ENCODE results near the gene CCNG2.

The CCNG2 gene

DNA sequence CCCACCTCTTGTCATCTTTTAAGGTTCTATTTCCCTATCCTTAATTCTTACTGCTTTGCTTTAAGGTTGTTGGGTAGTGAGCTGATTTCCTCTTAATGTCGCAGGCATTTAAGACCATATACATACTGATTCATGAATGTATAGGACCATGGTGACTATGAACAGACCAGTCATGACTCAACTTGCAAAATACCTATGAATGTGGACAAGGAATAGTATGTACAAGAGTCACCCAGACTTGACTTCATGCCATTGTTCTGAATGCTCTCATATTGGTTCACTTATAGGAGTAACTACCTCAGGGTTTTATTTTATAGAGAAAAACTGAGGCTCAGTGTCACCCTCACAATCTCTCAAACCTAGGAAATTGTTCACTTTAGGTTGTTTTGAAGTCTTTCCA lies 44.3 kb downstream of the CCNG2 start:
- DNase-seq (ENCODE audit: low read depth in 2 of 3, low spot score in 2 of 3): no peak

GRCh38 chr4:77201857-77202256 lies 44.9 kb downstream of the CCNG2 start:
- DNase-seq (ENCODE audit: low read depth in 2 of 3, low spot score in 2 of 3): no peak

DNA sequence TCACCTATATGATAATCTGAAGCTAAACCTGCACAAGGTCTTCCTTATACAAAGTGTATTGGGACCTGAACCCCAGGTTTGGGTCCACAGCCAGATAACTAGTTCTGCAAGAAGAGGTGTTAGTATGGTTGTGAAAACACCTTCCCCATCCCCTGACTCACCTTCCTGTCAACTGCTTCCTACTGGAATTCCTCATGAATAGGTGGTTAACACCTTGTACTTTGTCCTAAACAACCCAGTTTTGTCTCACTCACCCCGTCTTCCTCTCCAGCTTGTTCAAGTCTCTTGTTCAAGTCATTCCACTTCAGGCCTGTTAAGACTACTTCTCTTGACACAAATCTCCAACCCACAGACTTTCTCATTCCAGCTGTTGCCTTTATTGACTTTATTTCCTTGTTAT lies 45.5 kb downstream of the CCNG2 start:
- no peak for DNase-seq (ENCODE audit: low read depth in 2 of 3, low spot score in 2 of 3)

DNA sequence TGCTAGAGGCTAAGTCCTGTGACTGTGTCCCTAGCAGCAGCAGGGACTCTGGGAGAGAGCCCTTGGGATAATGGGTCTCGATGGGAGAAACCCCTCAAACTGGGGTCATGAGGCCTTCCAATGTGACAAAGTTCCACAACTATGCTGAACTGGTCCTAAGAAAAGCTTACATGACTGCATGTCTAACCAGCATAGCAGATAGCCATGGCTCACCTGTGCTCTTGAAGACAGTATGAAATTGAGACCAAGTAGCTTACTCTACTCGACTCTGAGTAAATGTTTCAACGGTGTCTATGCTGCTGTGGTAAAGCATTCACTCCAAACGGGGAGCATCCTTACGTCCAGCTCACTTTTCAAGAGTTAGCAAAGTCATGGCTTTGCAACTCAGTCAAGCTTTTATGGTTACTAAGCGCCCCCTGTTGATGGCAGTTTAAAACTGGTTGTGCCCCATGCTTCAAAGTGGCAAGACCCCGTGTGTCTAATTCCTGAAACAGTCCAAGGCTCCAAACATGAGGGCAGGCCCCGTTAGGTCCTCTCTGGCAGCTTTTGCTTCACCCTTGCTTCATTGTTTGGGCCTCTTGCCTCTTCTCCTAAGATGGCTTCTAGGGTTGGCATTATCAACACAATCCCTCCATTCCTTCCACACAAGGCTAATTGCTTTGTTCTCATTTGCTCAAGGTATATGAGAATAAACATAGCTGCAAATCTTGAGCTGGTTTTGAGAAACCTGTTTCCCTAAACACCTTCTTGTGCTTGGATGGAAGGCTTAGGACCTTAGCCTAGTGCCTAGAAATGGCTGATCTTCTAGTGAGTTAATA lies 46.6 kb downstream of the CCNG2 start:
- DNase-seq (ENCODE audit: low read depth in 2 of 3, low spot score in 2 of 3): peak in 2 of 3 experiments; percentile 6 to 12

- no peak for DNase-seq (ENCODE audit: low read depth in 2 of 3, low spot score in 2 of 3)
Measured at GRCh38 chr4:77204621-77205020, 47.6 kb downstream of the CCNG2 start.

GRCh38 chr4:77209012-77209411 lies 52.0 kb downstream of the CCNG2 start:
- DNase-seq (ENCODE audit: low read depth in 2 of 3, low spot score in 2 of 3): no peak

DNA sequence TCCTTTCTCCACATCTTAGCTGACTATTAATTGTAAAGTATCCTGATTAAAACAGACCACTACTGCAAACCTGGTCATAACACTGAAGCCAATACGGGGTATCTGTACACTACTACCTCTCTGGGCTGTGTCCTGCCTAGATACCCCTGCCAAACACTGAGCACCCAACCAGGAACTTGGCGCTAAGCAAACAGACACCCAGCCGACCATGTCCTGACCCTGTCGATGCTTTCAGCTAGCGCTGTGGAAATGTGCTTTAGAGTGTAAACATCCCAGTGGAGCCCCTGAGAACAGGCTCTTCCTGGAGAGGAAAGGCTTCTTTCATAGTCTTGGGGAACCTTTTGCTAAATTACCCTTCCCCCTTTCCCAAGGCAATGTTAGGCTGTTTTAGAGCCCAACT lies 52.9 kb downstream of the CCNG2 start:
- no peak for DNase-seq (ENCODE audit: low read depth in 2 of 3, low spot score in 2 of 3)

DNA sequence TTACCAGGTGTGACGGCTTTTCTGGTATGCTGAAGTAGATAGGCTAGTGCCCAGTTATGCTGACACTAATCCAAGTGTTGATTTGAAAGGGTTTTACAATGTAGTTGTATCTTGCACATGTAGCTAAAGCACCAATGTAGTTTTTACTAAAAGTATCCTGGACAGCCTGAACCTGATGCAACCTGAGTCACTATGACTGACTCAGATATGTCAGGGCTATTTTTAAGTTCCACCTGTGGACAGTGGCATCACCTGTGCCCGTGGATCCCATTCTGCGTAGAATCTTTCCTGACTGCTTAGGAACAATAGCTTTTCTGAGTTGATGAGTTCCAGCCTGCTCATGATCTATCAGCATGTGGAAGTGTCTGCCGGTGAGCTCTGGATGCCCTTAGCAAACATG lies 58.1 kb downstream of the CCNG2 start:
- no peak for DNase-seq (ENCODE audit: low read depth in 2 of 3, low spot score in 2 of 3)

- DNase-seq (ENCODE audit: low read depth in 2 of 3, low spot score in 2 of 3): no peak
Measured at GRCh38 chr4:77217526-77217925, 60.5 kb downstream of the CCNG2 start.

GRCh38 chr4:77219266-77219665 lies 62.3 kb downstream of the CCNG2 start:
- DNase-seq (ENCODE audit: low read depth in 2 of 3, low spot score in 2 of 3): no peak
